ENCODE results near the gene CELF3. TPM values are rescaled to one million over a fixed set of nuclear protein-coding genes. Genes with fewer than 3 reads are reported as not detected.

Gene CELF3
- total RNA-seq, 1 experiment from 2014 or later, result not detected

DNA sequence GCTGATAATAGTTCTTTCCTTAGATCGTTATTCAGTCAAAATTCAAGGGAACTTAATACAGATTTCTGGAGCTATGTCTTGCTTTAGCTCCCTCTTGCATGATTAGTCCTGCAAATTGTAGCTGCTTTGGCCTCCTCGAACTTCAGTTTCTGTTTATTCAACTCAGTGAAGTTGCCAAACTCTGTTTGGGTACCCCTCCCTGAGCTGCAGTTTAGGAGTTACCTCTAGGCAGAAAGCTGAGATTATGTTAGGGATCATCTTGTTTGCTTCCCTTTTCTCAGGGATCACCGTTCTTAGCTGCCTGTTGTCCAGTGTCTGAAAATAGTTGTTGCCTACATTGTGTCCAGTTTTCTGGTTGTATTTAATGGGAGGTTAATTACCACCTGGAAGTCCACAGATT is 61.2 kb downstream of the CELF3 start:
- H3K4me3 ChIP-seq (ENCODE audit: low read depth in 2 of 2, low read length in 2 of 2), result no peak overlapping the region
- TF ChIP-seq TCF7L2 (IDR thresholded peaks at IDR 0.05; ENCODE audit: low read depth, low read length) (no peak), POLR2AphosphoS5 (IDR thresholded peaks at IDR 0.05; ENCODE audit: low read depth, low read length) (no peak), SIN3A (IDR thresholded peaks at IDR 0.05; ENCODE audit: borderline replicate concordance, insufficient read depth, low read depth, low read length) (no peak)
- TF ChIP-seq, protein P1, sequence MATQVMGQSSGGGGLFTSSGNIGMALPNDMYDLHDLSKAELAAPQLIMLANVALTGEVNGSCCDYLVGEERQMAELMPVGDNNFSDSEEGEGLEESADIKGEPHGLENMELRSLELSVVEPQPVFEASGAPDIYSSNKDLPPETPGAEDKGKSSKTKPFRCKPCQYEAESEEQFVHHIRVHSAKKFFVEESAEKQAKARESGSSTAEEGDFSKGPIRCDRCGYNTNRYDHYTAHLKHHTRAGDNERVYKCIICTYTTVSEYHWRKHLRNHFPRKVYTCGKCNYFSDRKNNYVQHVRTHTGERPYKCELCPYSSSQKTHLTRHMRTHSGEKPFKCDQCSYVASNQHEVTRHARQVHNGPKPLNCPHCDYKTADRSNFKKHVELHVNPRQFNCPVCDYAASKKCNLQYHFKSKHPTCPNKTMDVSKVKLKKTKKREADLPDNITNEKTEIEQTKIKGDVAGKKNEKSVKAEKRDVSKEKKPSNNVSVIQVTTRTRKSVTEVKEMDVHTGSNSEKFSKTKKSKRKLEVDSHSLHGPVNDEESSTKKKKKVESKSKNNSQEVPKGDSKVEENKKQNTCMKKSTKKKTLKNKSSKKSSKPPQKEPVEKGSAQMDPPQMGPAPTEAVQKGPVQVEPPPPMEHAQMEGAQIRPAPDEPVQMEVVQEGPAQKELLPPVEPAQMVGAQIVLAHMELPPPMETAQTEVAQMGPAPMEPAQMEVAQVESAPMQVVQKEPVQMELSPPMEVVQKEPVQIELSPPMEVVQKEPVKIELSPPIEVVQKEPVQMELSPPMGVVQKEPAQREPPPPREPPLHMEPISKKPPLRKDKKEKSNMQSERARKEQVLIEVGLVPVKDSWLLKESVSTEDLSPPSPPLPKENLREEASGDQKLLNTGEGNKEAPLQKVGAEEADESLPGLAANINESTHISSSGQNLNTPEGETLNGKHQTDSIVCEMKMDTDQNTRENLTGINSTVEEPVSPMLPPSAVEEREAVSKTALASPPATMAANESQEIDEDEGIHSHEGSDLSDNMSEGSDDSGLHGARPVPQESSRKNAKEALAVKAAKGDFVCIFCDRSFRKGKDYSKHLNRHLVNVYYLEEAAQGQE (IDR thresholded peaks at IDR 0.05; ENCODE audit: insufficient read depth in 1 of 2, low read depth in 2 of 2, low read length in 1 of 2), result no peak
- TF ChIP-seq, protein P2, sequence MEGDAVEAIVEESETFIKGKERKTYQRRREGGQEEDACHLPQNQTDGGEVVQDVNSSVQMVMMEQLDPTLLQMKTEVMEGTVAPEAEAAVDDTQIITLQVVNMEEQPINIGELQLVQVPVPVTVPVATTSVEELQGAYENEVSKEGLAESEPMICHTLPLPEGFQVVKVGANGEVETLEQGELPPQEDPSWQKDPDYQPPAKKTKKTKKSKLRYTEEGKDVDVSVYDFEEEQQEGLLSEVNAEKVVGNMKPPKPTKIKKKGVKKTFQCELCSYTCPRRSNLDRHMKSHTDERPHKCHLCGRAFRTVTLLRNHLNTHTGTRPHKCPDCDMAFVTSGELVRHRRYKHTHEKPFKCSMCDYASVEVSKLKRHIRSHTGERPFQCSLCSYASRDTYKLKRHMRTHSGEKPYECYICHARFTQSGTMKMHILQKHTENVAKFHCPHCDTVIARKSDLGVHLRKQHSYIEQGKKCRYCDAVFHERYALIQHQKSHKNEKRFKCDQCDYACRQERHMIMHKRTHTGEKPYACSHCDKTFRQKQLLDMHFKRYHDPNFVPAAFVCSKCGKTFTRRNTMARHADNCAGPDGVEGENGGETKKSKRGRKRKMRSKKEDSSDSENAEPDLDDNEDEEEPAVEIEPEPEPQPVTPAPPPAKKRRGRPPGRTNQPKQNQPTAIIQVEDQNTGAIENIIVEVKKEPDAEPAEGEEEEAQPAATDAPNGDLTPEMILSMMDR (IDR thresholded peaks at IDR 0.05), result no peak
- H3K27me3 ChIP-seq (ENCODE audit: control insufficient read depth, insufficient read depth, low read length), result no peaks in the 10 kb centered on the region
- in situ Hi-C loops (cut with HindIII; ENCODE audit: low pct_unique_long_range_greater_than_20kb, low sequenced_read_pairs) (no loop called here), intact Hi-C loops (cut with micrococcal nuclease; ENCODE audit: unreplicated experiment) (no loop called here)
- H3K27ac ChIP-seq (ENCODE audit: low read length), result no peak overlapping the region
- DNase-seq (ENCODE audit: low read depth, low spot score) (no peak), ATAC-seq (no peak)
- no peaks in the 10 kb centered on the region for H3K9me3 ChIP-seq (ENCODE audit: control insufficient read depth, insufficient read depth, low read depth, low read length)
- no TSS peak for BruUV-seq (replicated peaks)
- ChIA-PET POLR2A (interaction anchor here (0.6 to 0.7 kb wide), 2 partner anchors 101 to 196 kb away, joined by 3 to 5 read pairs; no protein-coding TSS in a partner anchor), CTCF (no interaction called here)
- H3K36me3 ChIP-seq (ENCODE audit: control insufficient read depth, insufficient read depth, low read length), result no peaks in the 10 kb centered on the region
- H3K4me1 ChIP-seq (ENCODE audit: control insufficient read depth, insufficient read depth, low read length), result no peaks in the 10 kb centered on the region

DNA sequence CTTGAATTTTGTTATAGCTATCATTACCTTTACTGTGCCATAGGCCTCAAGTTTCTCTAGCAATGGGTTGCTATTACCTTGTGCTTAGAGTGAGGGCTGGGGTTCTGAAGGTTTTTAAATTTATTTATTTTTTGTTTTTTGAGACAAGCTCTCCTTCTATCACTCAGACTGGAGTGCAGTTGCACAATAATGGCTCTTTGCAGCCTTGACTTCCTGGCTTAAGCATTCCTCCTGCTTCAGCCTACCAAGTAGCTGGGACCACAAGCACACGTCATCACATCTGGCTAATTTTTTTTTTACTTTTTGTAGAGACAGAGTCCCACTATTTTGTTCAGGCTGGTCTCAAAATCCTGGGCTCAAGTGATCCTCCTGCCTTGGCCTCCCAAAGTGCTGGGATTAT is 63.2 kb downstream of the CELF3 start:
- Histone ChIP-seq H3K9me3 (ENCODE audit: control insufficient read depth, insufficient read depth, low read depth, low read length) (no peaks in the 10 kb centered on the region), H3K27me3 (ENCODE audit: control insufficient read depth, insufficient read depth, low read length) (no peaks in the 10 kb centered on the region), H3K4me1 (ENCODE audit: control insufficient read depth, insufficient read depth, low read length) (no peaks in the 10 kb centered on the region), H3K4me3 (ENCODE audit: low read depth in 2 of 2, low read length in 2 of 2) (no peak overlapping the region), H3K36me3 (ENCODE audit: control insufficient read depth, insufficient read depth, low read length) (no peaks in the 10 kb centered on the region), H3K27ac (ENCODE audit: low read length) (no peak overlapping the region)
- ChIA-PET POLR2A (no interaction called here), CTCF (no interaction called here)
- TF ChIP-seq TCF7L2 (IDR thresholded peaks at IDR 0.05; ENCODE audit: low read depth, low read length), result no peak
- TF ChIP-seq, protein P2 (IDR thresholded peaks at IDR 0.05), result no peak
- TF ChIP-seq POLR2AphosphoS5 (IDR thresholded peaks at IDR 0.05; ENCODE audit: low read depth, low read length), result no peak
- TF ChIP-seq SIN3A (IDR thresholded peaks at IDR 0.05; ENCODE audit: borderline replicate concordance, insufficient read depth, low read depth, low read length), result no peak
- BruUV-seq (replicated peaks), result no TSS peak
- ATAC-seq, result no peak
- intact Hi-C loops (cut with micrococcal nuclease; ENCODE audit: unreplicated experiment) (no loop called here), in situ Hi-C loops (cut with HindIII; ENCODE audit: low pct_unique_long_range_greater_than_20kb, low sequenced_read_pairs) (no loop called here)
- no peak for DNase-seq (ENCODE audit: low read depth, low spot score)

Other genes with a start within 250 kb of the CELF3 start
- 10.2 TPM for gene CGN, start 205.4 kb downstream of the CELF3 start, total RNA-seq (2021; ENCODE audit: unreplicated experiment)
- 66.4 TPM for gene TUFT1, start 176.5 kb downstream of the CELF3 start, total RNA-seq (2021; ENCODE audit: unreplicated experiment)
- gene SNX27, start 104.8 kb downstream of the CELF3 start, total RNA-seq (2021; ENCODE audit: unreplicated experiment), result 58.4 TPM
- not detected for gene RIIAD1, start 4.7 kb upstream of the CELF3 start, total RNA-seq (2021; ENCODE audit: unreplicated experiment)
- 98.3 TPM for gene MRPL9, start 46.7 kb upstream of the CELF3 start, total RNA-seq (2021; ENCODE audit: unreplicated experiment)
- 33.6 TPM for gene TDRKH, start 73.7 kb upstream of the CELF3 start, total RNA-seq (2021; ENCODE audit: unreplicated experiment)
- gene LINGO4, start 88.6 kb upstream of the CELF3 start, total RNA-seq (2021; ENCODE audit: unreplicated experiment), result not detected
- gene RORC, start 115.0 kb upstream of the CELF3 start, total RNA-seq (2021; ENCODE audit: unreplicated experiment), result not detected
- 1.2 TPM for gene C2CD4D, start 123.0 kb upstream of the CELF3 start, total RNA-seq (2021; ENCODE audit: unreplicated experiment)
- not detected for gene THEM5, start 136.9 kb upstream of the CELF3 start, total RNA-seq (2021; ENCODE audit: unreplicated experiment)
- gene THEM4, start 192.7 kb upstream of the CELF3 start, total RNA-seq (2021; ENCODE audit: unreplicated experiment), result 21.8 TPM

Measured in Panc1 (cell line).